ENCODE results near the gene SENP5.

SENP5 gene

DNA sequence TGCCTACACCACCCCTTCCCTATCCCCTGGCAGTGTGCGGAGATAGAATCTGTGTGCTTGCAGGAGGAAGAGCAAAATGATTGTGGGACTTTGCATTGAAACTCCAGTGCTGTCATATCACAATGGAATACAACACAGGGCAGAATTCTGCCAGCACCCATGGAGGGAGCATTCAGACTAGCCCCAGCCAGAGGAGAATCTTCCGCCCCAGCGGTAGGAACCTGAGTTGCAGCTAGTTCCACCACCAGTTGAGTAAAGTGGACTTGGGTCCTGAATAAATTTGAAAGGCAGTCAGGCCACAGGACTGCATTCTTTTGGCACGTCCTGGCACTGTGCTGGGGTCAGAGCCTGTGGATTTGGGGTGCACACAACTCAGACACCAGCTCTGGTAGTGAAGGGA is 47.1 kb downstream of the SENP5 start:
- H3K9me3 ChIP-seq: peaks cover 3% of the 10 kb centered on the region; the same call in 1 of the 2 replicates
- no peak for TF ChIP-seq CTCF (IDR thresholded peaks at IDR 0.05; ENCODE audit: low read depth, low read length)
- H3K4me3 ChIP-seq (ENCODE audit: low read depth, low read length): no peak overlapping the region
- DNase-seq: no peak
- peaks cover 14% of the 10 kb centered on the region for H3K36me3 ChIP-seq
- H3K27me3 ChIP-seq: no peaks in the 10 kb centered on the region
- H3K4me1 ChIP-seq: no peaks in the 10 kb centered on the region

GRCh38 chr3:196915375-196915774 is 47.7 kb downstream of the SENP5 start:
- TF ChIP-seq CTCF (IDR thresholded peaks at IDR 0.05; ENCODE audit: low read depth, low read length): no peak
- Histone ChIP-seq H3K9me3 (peaks cover 3% of the 10 kb centered on the region; the same call in 1 of the 2 replicates), H3K4me1 (no peaks in the 10 kb centered on the region), H3K27me3 (no peaks in the 10 kb centered on the region), H3K36me3 (peaks cover 14% of the 10 kb centered on the region), H3K4me3 (ENCODE audit: low read depth, low read length) (no peak overlapping the region)
- DNase-seq: no peak

DNA sequence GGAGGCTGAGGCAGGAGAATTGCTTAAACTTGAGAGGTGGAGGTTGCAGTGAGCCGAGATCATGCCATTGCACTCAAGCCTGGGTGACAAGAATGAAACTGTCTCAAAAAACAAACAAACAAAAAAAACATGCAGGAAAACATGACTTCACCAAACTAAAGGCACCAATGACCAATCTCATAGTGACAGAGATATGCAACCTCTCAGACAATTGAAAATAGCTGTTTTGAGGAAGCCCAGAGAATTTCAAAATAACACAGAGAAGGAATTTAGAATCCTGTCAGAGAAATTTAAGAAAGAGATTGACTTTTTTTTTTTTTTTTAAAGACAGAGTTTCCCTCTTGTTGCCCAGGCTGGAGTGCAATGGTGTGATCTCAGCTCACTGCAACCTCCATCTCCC is 48.5 kb downstream of the SENP5 start:
- no peak for TF ChIP-seq CTCF (IDR thresholded peaks at IDR 0.05; ENCODE audit: low read depth, low read length)
- H3K36me3 ChIP-seq: peaks cover 14% of the 10 kb centered on the region

DNA sequence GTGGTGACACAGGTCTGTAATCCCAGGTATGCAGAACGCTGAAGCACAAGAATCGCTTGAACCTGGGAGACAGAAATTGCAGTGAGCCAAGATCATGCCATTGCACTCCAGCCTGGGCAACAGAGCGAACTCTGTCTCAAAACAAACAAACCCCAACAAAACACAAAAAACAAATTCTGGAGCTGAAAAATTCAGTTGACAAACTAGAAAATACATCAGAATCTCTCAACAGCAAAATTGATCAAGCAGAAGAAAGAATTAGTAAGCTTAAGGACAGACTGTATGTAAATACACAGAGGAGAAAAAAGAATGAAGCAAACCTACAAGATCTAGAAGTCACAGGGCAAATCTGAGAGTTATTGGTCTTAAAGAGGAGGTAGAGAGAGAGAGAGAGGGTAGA is 49.3 kb downstream of the SENP5 start:
- H3K9me3 ChIP-seq: peaks cover 3% of the 10 kb centered on the region; the same call in 1 of the 2 replicates
- DNase-seq: no peak
- peaks cover 14% of the 10 kb centered on the region for H3K36me3 ChIP-seq
- H3K4me1 ChIP-seq: no peaks in the 10 kb centered on the region
- no peak overlapping the region for H3K4me3 ChIP-seq (ENCODE audit: low read depth, low read length)
- H3K27me3 ChIP-seq: no peaks in the 10 kb centered on the region
- TF ChIP-seq CTCF (IDR thresholded peaks at IDR 0.05; ENCODE audit: low read depth, low read length): no peak

More for the DNA sequence above, 48.5 kb downstream of the SENP5 start:
- H3K9me3 ChIP-seq: peaks cover 3% of the 10 kb centered on the region; the same call in 1 of the 2 replicates
- DNase-seq: no peak
- H3K4me1 ChIP-seq: no peaks in the 10 kb centered on the region
- H3K27me3 ChIP-seq: no peaks in the 10 kb centered on the region
- no peak overlapping the region for H3K4me3 ChIP-seq (ENCODE audit: low read depth, low read length)

GRCh38 chr3:196918968-196919367 is 51.2 kb downstream of the SENP5 start:
- Histone ChIP-seq H3K4me1 (no peaks in the 10 kb centered on the region), H3K36me3 (peaks cover 14% of the 10 kb centered on the region), H3K4me3 (ENCODE audit: low read depth, low read length) (no peak overlapping the region), H3K27me3 (no peaks in the 10 kb centered on the region), H3K9me3 (peaks cover 3% of the 10 kb centered on the region; the same call in 1 of the 2 replicates)
- no peak for DNase-seq
- TF ChIP-seq CTCF (IDR thresholded peaks at IDR 0.05; ENCODE audit: low read depth, low read length): no peak

DNA sequence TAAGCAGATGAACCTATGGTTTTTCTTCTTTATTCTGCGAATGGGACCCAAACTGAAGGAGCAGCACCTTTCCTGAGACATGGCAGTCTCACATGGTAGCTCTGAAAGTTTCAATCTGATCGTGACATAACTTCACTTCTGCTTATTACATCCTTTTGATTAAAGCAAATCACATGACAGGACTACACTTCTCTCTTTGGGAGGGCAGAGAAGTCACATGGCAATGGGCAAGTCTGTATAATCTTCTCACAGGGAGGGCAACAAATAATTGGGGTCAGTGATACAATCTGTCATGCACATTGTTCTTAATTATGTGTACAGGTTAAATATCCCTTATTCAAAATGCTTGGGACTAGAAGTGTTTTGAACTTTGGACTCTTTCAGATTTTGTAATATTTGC is 53.0 kb downstream of the SENP5 start:
- Histone ChIP-seq H3K4me1 (no peaks in the 10 kb centered on the region), H3K9me3 (no peaks in the 10 kb centered on the region; the same call in 1 of the 2 replicates), H3K27me3 (no peaks in the 10 kb centered on the region), H3K36me3 (peaks cover 2% of the 10 kb centered on the region), H3K4me3 (ENCODE audit: low read depth, low read length) (no peak overlapping the region)
- DNase-seq: no peak
- no peak for TF ChIP-seq CTCF (IDR thresholded peaks at IDR 0.05; ENCODE audit: low read depth, low read length)
